ENCODE measurements around the gene SIRT3.

Gene SIRT3

DNA sequence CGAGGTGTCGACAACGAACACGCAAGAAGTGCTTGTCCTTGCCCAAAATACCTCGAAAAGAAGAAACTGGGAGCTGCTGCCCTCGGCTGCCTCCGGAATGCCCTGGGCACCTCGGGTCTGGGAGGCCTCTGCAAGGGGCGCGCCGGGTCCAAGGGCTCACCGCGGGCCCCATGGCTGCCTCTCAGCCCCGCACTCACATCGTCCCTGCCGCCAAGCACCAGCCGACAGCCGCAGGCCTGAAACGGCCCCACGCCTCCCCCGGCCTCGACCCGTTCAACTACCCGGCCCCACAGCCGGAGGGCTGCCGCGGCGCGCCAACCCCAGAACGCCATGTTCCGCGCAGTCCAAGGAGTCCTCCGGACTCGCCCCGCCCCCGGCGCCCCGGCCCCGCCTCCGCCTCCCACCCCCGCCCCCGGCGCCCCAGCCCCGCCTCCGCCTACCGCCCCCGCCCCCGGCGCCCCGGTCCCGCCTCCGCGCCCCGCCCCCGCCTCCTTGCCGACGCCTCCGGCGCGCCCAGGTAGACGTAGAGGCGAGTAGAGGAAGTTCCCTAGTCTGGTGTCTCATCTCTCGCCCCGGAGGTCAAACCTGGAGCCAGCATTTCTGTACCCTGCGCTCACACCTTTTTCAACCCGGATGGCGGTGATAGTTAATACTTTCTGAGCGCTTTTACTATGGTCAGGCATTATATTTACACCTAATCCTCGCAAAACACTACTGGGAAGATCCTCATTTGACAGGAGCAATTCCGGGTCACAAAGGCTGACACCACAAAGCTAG, at the start of gene SIRT3:
SIRT3 (minus strand) TSS at position 346 of the 777 bp plus-strand sequence; CDS start at position 332, 14 bp downstream.
- peak; percentile 79 for DNase-seq

DNA sequence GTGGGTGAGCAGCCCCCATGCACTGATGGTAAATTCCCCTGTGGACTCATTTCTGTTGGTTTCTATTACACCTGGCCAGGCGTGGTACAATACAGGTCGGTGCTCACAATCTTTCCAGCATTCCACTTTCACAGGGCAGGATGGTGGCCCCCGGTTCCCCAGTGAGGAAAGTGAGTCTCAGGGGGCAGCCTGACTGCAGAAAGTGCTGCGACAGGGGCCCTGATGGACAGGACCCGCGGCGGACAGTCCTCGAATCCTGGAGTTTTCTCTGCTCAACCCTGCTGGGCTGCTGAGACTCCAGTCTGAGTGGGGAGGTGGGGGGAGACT, 49.7 kb upstream of the SIRT3 start:
- no peak for DNase-seq

DNA sequence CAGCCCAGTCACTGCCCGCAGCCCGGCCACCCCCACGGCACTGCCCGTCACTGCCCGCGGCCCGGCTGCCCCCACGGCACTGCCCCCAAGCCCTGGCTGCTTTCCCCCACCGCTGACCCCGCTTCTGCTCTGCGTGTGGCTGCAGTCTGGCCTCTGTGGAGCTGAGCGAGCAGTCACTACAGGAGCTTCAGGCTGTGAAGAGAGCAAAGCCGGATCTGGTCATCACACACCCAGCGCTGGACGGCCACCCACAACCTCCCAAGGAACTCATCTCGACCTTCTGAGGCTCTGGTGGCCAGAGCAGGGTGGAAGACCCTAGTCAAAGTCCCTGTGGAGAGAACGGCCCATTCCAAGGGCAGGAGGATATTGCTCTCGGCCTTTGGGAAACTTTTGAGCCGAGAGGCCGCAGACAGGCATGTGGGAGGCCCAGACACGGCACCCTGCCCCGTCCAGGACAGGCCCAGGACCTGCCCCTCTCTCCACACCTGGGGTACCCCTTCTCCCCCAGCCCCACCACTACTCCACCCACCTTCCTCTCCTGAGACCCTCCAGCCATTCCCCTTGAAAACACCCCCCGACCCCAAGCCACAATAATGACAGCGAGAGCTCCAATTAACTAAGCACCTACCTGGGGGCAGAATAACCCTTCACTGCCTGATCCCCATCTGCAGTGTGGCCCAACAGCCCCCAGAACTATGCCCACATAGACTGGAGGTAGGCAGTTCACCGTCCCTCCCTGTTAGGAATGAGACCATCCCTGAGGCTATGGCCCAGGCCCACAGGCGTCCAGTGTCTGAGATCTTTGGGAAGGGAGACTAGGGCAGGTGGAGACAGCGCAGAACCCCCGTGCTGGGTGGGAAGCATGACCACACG, 49.1 kb upstream of the SIRT3 start:
- DNase-seq: no peak

DNA sequence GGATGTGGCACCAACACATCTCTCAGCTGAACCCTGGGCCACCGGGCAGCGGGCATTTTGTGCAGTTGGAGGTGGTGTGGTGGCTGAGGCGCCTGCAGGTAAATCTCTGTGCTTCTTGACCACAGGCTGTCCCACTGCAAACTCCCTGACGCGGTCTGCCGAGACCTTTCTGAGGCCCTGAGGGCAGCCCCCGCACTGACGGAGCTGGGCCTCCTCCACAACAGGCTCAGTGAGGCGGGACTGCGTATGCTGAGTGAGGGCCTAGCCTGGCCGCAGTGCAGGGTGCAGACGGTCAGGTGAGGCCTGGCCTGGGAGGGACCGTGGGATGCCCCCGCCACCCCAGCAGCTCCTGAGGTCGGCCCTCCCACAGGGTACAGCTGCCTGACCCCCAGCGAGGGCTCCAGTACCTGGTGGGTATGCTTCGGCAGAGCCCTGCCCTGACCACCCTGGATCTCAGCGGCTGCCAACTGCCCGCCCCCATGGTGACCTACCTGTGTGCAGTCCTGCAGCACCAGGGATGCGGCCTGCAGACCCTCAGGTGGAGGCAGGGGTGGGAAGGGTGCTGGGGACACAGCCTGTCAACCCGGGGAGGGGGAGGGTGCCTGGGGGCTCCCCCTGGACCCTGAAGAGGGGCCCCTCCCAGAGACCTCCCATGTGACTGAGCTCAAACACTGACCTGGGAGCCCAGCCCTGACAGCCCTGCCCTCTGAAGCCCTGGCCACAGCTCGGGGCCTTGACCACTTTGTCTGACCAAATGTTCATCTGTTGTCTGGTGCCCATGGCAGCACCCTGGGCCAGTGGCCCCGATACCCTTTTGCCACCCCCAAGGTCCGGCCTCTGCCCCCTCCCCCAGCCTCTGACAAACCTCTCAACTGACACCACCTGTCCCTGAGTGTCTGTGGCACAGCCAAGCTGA, 48.2 kb upstream of the SIRT3 start:
- no peak for DNase-seq

DNA sequence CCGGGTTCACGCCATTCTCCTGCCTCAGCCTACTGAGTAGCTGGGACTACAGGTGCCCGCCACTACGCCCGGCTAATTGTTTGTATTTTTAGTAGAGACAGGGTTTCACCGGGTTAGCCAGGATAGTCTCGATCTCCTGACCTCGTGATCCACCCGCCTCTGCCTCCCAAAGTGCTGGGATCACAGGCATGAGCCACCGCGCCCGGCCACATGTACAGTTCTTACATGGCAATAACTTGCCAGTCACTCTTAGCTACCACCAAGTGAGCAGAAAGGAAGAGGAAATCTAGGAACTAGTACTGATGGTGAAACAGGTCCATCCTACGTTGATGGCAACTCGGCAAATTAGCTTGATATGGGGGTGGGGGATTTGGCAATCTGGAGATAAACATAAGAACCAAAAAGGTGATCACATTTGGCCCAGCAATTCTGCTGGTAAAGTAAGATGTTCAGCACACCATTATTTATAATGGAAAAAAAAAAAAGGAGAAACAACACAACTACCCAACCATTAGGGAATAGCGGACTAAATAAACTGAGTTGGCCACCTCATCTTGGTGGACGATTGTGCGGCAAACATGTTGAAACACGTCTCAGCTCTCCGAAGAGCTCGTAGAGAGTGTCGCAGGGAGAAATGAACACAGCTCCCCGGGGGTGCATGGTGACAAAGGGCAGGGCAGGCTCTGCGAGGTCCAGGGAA, 47.4 kb upstream of the SIRT3 start:
- DNase-seq: no peak

DNA sequence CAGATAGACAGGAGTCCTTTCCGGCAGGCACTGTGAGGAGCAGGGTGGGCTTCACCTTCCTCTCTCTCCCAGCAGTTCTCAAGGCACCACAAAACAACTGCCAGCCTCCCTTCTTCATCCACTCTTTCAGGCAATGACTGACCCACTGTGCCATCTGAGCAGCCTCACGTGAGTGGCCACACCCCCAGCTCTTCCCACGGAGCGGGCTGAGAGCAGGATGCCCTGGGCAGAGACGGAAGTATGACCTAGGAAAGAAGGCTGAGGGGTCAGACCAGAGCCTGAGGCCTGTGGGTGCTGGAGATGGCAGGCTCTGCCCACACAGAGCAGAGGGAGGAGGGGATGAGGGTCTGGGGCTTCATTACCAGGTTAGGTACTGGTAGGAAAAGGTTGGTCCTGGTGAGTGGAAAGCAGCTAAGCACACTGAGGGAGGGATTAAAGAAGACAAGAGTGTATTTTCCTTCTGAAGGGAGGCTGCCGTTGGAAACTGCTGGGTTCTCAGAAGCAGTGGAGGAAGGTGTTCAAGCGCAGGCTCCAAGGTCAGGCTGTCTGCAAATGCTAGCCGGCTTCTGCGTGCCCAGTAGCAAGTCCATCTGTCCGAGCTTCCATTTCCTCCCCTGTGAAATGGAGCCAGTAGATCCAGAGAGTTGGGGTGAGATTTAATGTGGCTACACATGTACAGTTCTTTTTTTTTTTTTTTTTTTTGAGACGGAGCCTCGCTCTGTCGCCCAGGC, 46.7 kb upstream of the SIRT3 start:
- no peak for DNase-seq

DNA sequence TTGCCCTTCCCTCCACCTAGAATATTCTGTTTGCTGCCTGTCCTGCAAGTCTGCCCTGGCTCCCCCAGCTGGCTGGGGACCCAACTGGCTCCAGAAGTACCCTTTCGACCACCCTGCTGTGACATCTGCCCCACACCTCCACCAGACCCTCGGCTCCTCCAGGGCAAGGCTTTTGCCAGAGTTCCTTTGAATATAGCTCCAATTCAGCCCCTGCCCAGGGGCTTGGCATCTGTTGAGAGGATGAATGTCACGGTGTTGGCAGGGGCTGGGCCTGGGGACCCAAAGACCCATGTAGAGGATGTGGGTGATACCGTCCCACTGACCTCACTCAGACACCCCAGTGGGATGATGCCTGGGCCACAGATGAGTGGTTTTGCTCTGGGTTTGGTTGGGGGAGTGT, 46.0 kb upstream of the SIRT3 start:
- no peak for DNase-seq

DNA sequence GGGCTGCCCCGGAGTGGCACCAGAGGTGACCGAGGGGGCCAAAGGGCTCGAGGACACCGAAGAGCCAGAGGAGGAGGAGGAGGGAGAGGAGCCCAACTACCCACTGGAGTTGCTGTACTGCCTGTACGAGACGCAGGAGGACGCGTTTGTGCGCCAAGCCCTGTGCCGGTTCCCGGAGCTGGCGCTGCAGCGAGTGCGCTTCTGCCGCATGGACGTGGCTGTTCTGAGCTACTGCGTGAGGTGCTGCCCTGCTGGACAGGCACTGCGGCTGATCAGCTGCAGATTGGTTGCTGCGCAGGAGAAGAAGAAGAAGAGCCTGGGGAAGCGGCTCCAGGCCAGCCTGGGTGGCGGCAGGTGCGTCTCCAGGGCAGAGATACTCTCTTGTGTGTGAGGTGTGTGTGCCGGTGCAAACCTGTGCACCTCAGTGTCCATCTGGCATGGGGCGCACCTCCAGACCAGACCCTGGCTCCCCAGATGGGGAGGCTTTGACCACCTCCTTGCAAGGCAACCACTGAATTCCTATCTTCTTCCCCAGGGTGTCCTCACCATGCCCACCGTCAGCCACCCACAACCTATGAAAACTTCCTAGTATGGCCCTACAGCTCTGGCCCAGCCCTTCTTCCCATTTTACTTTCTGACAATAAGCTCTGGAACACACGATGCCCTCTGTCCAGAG, 45.5 kb upstream of the SIRT3 start:
- DNase-seq: no peak

DNA sequence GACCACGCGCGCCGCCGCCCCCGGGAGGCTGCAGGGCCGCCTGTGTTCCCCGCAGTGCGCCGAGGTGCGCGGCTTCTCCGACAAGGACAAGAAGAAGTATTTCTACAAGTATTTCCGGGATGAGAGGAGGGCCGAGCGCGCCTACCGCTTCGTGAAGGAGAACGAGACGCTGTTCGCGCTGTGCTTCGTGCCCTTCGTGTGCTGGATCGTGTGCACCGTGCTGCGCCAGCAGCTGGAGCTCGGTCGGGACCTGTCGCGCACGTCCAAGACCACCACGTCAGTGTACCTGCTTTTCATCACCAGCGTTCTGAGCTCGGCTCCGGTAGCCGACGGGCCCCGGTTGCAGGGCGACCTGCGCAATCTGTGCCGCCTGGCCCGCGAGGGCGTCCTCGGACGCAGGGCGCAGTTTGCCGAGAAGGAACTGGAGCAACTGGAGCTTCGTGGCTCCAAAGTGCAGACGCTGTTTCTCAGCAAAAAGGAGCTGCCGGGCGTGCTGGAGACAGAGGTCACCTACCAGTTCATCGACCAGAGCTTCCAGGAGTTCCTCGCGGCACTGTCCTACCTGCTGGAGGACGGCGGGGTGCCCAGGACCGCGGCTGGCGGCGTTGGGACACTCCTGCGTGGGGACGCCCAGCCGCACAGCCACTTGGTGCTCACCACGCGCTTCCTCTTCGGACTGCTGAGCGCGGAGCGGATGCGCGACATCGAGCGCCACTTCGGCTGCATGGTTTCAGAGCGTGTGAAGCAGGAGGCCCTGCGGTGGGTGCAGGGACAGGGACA, 44.8 kb upstream of the SIRT3 start:
- DNase-seq: no peak

DNA sequence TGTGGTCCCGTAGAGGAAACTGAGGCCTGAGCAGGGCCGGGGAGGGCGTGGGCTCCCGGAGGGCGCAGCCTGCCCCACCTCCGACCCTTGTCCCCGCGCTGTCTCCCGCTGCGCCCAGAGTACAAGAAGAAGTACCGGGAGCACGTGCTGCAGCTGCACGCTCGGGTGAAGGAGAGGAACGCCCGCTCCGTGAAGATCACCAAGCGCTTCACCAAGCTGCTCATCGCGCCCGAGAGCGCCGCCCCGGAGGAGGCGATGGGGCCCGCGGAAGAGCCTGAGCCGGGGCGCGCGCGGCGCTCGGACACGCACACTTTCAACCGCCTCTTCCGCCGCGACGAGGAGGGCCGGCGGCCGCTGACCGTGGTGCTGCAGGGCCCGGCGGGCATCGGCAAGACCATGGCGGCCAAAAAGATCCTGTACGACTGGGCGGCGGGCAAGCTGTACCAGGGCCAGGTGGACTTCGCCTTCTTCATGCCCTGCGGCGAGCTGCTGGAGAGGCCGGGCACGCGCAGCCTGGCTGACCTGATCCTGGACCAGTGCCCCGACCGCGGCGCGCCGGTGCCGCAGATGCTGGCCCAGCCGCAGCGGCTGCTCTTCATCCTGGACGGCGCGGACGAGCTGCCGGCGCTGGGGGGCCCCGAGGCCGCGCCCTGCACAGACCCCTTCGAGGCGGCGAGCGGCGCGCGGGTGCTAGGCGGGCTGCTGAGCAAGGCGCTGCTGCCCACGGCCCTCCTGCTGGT, 44.0 kb upstream of the SIRT3 start:
- DNase-seq: peak; percentile 44

DNA sequence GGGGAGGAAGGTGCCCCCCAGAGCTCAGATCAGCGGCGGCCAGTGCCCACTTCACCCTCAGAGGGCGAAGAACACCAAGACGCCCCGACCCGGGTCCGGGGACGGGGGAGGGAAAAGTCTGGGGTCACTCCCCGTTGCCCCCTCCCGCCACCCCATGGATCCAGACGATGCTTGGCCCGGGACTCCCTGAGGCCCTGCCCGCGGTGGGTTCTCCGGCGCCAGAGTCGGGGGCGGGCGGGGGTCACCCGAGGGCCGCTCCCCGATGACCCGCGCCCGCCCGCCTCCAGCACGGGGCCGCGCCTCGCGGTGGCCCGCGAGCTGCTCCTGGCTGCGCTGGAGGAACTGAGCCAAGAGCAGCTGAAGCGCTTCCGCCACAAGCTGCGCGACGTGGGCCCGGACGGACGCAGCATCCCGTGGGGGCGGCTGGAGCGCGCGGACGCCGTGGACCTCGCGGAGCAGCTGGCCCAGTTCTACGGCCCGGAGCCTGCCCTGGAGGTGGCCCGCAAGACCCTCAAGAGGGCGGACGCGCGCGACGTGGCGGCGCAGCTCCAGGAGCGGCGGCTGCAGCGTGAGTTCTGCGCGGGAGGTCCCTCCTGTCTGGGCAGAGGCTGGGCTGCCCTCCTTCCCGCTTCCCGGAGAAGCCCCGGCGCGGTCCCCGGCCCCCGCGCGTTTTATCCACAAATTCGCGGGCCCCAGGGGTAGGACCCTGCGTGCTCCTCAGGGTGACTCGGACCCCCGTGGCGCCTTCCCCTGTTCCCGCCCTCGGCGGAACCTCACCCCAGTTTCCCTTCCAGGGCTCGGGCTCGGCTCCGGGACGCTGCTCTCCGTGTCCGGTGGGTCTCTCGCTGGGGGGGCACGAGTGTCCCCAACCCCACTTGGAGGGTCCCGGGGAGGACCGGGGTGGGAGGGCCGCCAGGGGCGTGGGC, 43.2 kb upstream of the SIRT3 start:
- no peak for DNase-seq

DNA sequence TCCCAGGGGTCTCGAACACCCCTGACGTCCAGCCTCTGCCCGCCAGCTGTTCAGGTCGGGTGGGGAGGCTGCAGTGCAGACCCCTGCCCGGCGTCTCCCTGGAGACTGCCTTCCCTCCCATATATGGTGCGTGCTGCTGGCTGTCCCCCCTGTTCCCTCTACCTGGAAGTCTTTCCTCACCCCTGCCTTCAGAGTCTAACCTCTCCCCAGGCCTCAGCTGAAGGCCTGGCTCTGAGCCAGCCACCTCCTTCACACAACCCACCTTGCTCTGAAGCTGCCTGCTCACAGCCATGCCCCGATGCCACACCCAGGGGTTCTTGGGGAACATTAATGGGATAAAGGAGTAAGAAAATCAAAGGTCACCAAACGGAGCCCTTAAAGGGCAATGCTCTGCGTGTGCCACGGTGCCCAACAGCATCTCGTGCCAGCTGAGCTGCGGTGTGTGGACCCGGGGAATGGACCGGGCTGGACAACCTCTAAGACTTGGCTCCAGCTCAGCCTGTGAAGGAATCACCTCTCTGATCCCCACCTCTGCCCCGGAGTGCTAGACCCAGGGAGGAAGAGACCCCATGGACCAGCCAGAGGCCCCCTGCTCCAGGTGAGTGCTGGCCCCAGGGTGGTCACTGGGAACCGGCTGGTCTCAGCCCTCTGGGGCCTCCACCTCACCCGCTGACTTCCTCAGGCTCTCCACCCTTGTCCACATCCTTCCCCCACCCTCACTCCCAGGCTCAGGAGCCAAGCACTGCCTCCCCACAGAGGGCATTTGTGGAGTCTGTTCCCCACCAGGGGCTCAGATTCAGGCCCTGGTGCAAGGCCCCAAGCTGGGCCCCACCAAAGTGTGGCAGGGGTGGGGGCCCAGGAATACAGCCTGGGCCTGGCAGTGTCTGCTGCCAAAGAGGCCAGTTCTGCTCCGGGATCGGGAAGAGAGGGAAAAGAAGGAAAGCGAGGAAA, 42.1 kb upstream of the SIRT3 start, which contains the start of gene NLRP6:
NLRP6 (plus strand) TSS at position 407 of the 951 bp plus-strand sequence; CDS start at position 570, 163 bp downstream.
- no peak for DNase-seq

DNA sequence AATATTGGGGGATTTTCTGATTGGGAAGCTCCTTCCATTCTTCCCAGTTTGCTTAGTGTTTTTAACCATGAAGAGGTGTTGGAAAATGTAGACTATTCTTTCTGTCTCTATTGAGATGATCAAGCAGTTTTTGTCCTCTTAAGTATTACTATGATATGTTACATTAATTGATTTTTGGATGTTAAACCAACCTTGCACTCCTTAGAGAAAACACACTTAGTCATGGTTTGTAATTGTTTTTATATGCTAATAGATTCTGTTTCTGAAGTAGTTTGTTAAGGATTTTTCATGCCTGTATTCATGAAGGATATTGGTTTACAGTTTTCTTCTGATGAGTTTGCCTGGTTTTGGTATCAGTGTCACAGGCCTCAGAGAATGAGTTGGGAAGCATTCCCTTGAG, 40.1 kb upstream of the SIRT3 start:
- no peak for DNase-seq

DNA sequence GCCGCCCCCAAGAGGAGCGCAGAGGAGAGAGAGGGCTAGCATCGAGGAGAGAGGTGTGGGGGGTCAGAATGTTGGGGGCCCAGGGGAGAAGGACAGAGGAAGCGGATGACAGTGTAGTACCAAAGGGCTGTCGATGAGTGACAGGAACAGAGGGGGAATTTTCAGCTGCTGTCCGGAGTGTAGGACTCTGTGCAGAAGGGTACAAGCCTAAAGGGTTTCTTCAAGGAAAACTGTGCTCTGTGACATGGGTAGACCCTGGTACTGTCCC, 36.7 kb upstream of the SIRT3 start:
- no peak for DNase-seq

DNA sequence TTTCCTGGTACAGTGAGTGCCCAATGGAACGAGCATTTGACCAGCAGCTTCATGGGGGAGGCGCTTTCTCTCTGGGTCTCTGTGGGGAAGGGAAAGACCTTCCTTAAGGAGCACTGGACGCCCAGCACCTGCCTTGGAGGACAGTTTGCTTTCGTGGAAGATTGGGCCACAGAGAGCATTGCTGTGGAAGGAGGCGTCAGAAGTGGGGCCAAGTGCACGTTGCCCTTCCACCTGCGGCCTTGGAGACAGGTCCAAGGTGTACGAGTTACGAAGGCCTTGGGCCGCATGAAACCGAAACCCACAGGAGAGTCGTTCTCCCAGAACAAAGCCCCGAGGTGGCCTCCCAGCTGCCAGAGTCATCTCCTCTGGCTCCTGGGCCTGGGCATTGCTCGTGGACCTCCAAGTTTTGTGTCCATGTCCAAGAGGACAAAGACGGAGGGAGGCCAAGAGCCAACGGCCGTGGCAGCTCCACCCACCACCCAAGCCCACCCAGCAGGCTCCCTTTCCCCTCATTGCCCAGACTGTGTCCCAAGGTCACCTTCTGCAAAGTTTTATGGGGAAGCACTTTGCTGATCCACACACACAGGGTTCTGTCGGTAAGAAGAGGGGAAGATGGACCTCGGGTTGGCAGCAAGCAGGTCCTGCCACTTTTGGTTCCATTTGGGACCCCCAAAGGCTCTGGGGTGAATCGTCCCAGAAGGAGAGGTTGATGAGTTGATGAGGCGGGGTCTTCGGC, 36.2 kb upstream of the SIRT3 start:
- no peak for DNase-seq

DNA sequence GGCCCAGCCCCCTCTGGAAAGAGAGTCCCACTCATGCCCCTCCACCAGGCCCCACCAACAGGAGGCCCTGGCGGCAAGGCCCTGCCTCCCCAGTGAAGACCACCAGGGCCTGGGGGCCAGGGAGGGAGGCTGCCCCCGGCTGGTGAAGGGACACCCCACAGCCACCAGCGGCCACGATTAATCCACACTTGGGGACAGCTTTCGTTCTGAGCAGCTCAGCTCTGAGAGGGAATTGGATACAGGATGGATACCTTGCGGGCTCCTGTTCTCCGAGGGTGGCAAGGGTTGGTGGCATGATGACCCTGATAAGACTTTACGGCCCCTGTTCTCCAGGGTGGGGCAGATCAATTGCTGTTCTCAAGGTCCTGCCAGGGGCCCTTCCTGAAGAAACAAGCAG, 35.2 kb upstream of the SIRT3 start:
- DNase-seq: no peak
